Sigmoid colon (tissue), 7 donors: ENCODE measurements around the gene METTL14. TPM values are rescaled to one million over a fixed set of nuclear protein-coding genes. Genes with fewer than 3 reads are reported as not detected.

Experiments used
- DNase-seq: peaks from one replicate; pipeline ENCODE4 v3.0.0-alpha.2; 2019
- H3K27ac ChIP-seq, 4 donors: fragments of 200-600 bp; sonication (generic); one replicate each; pipeline ENCODE4 v1.5.1; 2016 to 2019; ENCODE audit warnings: mild to moderate bottlenecking in 1 of 4
- H3K27me3 ChIP-seq, 3 donors: fragments of 200-600 bp; sonication (generic); one replicate each; pipeline ENCODE4 v1.5.1; 2019; ENCODE audit warnings: mild to moderate bottlenecking in 1 of 3
- H3K36me3 ChIP-seq, 4 donors: fragments of 200-600 bp; sonication (generic); one replicate each; pipeline ENCODE4 v1.5.1; 2016 to 2019
- H3K4me1 ChIP-seq, 4 donors: fragments of 200-600 bp; sonication (generic); one replicate each; pipeline ENCODE4 v1.5.1; 2017 to 2019
- H3K4me3 ChIP-seq, 4 donors: fragments of 200-600 bp; sonication (generic); one replicate each; pipeline ENCODE4 v1.5.1; 2017 to 2019; ENCODE audit warnings: mild to moderate bottlenecking in 2 of 4, moderate library complexity in 1 of 4
- H3K9me3 ChIP-seq, 4 donors: fragments of 200-600 bp in 3 of 4; sonication (generic) in 3 of 4; one replicate each; pipeline versions ENCODE4 v1.5.1 to v1.6.1; 2013 to 2019
- CTCF ChIP-seq, 4 experiments: fragments of 450-650 bp in 3 of 4; fragments of 200-600 bp in 1 of 4; IDR thresholded peaks; one replicate each; pipeline ENCODE4 v1.5.1; 2016 to 2019; ENCODE audit warnings: antibody characterized with exemption in 4 of 4, mild to moderate bottlenecking in 3 of 4, moderate library complexity in 2 of 4
- EP300 ChIP-seq, 4 donors: sonication (generic); formaldehyde crosslinking; IDR thresholded peaks; one replicate each; pipeline ENCODE4 v1.6.1; 2017; ENCODE audit warnings: antibody characterized with exemption in 4 of 4
- POLR2A ChIP-seq, 2 donors: fragments of 450-650 bp; IDR thresholded peaks; one replicate each; pipeline ENCODE4 v1.6.1; 2016; ENCODE audit warnings: antibody characterized with exemption in 2 of 2, mild to moderate bottlenecking in 2 of 2, moderate library complexity in 2 of 2
- POLR2AphosphoS5 ChIP-seq, 4 donors: sonication (generic); formaldehyde crosslinking; IDR thresholded peaks; one replicate each; pipeline ENCODE4 v1.6.1; 2017; ENCODE audit warnings: antibody characterized with exemption in 4 of 4
- WGBS, 2 donors: extraction: QIAGEN DNeasy Blood & Tissue Kit; methylation state at CpG; one replicate each; pipeline ENCODE4 v1.1.7; 2013; 5-methylcytosine and 5-hydroxymethylcytosine counted together
- intact Hi-C: fragments of 100-400 bp; cut with DNase I; formaldehyde crosslinking; loops from one replicate; pipeline ENCODE4 v1.15.1; 2023
- polyA plus RNA-seq, 3 donors: library from polyadenylated mRNA; stranded (reverse); fragments of 200-250 nt; gene quantifications; one replicate each; pipeline ENCODE4 v1.2.3, GENCODE V29; 2013
- total RNA-seq, 4 donors: library from RNA; depleted of rRNA; stranded (reverse); fragments of >200 nt; gene quantifications; one replicate each; pipeline ENCODE4 v1.1.0, GENCODE V29; 2016
- donor health status: healthy with polysubstance abuse.
- donor health status: Bipolar disorder and iron deficiency.
- donor health status: healthy.

Gene METTL14
- total and polyA plus RNA-seq, 7 donors: 6.2 to 54.6 (median 13.8) TPM

GRCh38 chr4:118680808-118681207, 4.4 kb upstream of the METTL14 start:
- H3K27me3 ChIP-seq: no peaks in the 10 kb centered on the region
- TF ChIP-seq POLR2AphosphoS5 (IDR thresholded peaks at IDR 0.05): no peak
- TF ChIP-seq CTCF (IDR thresholded peaks at IDR 0.05): no peak
- no peak for TF ChIP-seq EP300 (IDR thresholded peaks at IDR 0.05)
- TF ChIP-seq POLR2A (IDR thresholded peaks at IDR 0.05): no peak
- 75 to 82% methylated on average over 1 of the region's 1 CpG for WGBS, 2 donors
- no peak overlapping the region for H3K4me3 ChIP-seq
- DNase-seq: no peak
- H3K4me1 ChIP-seq: no peaks in the 10 kb centered on the region
- intact Hi-C loops: no loop called here
- no peaks in the 10 kb centered on the region for H3K36me3 ChIP-seq
- H3K9me3 ChIP-seq: no peaks in the 10 kb centered on the region
- no peak overlapping the region for H3K27ac ChIP-seq

DNA sequence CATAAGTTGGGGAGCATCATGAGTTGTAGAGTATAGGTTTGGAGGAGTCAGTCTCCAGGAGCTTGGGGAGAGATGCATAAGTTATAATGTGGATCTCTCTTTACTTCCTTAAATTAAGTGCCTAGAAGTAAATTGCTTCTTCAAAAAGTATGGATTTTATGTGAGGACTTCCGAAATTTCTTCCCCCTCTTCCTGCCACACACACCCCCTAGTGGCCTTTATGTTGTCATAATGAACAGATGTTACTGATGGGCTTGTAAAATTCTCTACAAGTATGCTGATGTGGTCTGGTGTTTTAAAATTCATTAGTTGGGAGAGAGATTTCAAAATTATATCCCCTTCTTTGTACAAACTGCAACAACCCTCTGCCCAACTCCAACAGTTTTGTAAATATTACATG, 2.3 kb upstream of the METTL14 start:
- H3K27ac ChIP-seq: no peak overlapping the region
- no peak for DNase-seq

DNA sequence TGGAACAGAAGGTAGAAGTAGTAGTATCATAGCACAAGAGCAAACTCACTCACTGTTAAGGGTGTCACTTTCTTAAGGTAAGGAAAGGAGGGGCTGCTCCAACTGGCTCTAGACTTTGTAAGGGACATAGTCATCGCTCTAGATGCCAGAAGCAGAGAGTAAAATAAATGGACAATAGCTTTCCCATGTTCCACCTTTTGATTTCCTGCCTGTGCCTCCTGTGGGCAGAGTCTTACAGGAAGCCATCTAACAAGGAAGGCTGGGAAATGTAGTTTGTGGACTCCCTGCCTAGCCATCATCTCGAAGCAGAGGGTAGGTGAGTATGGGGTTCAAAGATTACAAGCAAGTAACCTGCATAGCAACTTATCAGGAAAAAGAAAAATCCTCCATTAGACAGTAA, 1.7 kb upstream of the METTL14 start:
- Histone ChIP-seq H3K4me3 (no peak overlapping the region), H3K27ac (no peak overlapping the region), H3K27me3 (no peaks in the 10 kb centered on the region), H3K9me3 (no peaks in the 10 kb centered on the region), H3K36me3 (peaks cover 0 to 7% (median 3%) of the 10 kb centered on the region in 4 donors), H3K4me1 (peaks cover 0 to 18% (median 16%) of the 10 kb centered on the region in 4 donors)
- WGBS, 2 donors: 13 to 24% methylated on average over 2 of the region's 2 CpGs
- TF ChIP-seq POLR2AphosphoS5 (IDR thresholded peaks at IDR 0.05) (no peak), EP300 (IDR thresholded peaks at IDR 0.05) (no peak), CTCF (IDR thresholded peaks at IDR 0.05) (no peak), POLR2A (IDR thresholded peaks at IDR 0.05) (no peak)
- intact Hi-C loops: no loop called here
- no peak for DNase-seq

More for the DNA sequence above, 2.3 kb upstream of the METTL14 start:
- H3K9me3 ChIP-seq: no peaks in the 10 kb centered on the region
- no peaks in the 10 kb centered on the region for H3K27me3 ChIP-seq
- H3K4me3 ChIP-seq: no peak overlapping the region
- intact Hi-C loops: no loop called here
- WGBS, 2 donors: 36 to 53% methylated on average over 1 of the region's 1 CpG
- peaks cover 0 to 18% (median 16%) of the 10 kb centered on the region in 4 donors for H3K4me1 ChIP-seq
- TF ChIP-seq EP300 (IDR thresholded peaks at IDR 0.05) (no peak), POLR2AphosphoS5 (IDR thresholded peaks at IDR 0.05) (no peak), CTCF (IDR thresholded peaks at IDR 0.05) (peak in 1 of 4 experiments; percentile 12)
- H3K36me3 ChIP-seq: peaks cover 0 to 1% (median 0%) of the 10 kb centered on the region in 4 donors

GRCh38 chr4:118703118-118703517, 17.9 kb downstream of the METTL14 start:
- 25 to 73% methylated on average over 2 of the region's 2 CpGs for WGBS, 2 donors

More at GRCh38 chr4:118703118-118703517, 17.9 kb downstream of the METTL14 start:
- intact Hi-C loops: no loop called here
- Histone ChIP-seq H3K9me3 (no peaks in the 10 kb centered on the region), H3K4me1 (peaks cover 0 to 3% (median 0%) of the 10 kb centered on the region in 4 donors), H3K4me3 (no peak overlapping the region), H3K27me3 (no peaks in the 10 kb centered on the region), H3K27ac (no peak overlapping the region), H3K36me3 (peaks cover 6 to 100% (median 30%) of the 10 kb centered on the region in 4 donors)
- TF ChIP-seq EP300 (IDR thresholded peaks at IDR 0.05) (no peak), CTCF (IDR thresholded peaks at IDR 0.05) (no peak), POLR2AphosphoS5 (IDR thresholded peaks at IDR 0.05) (no peak), POLR2A (IDR thresholded peaks at IDR 0.05) (no peak)
- DNase-seq: no peak
